Keratinocyte (primary cell): Measurements from ENCODE around the gene ANO2.

Experiments used
- CTCF ChIP-seq, 3 experiments: IDR thresholded peaks in 1 of 3; conservative IDR thresholded peaks in 1 of 3; optimal IDR thresholded peaks in 1 of 3; 2 replicates in 2 of 3; 3 replicates in 1 of 3; pipeline versions ENCODE3 to v1.5.1; 2011; ENCODE audit warnings: low read length in 3 of 3, mild to moderate bottlenecking in 3 of 3, moderate library complexity in 2 of 3, control low read depth in 1 of 3, inconsistent platforms in 1 of 3; ENCODE audit not compliant: insufficient read depth in 2 of 3; ENCODE audit errors: extremely low read depth in 1 of 3
- EZH2 ChIP-seq: IDR thresholded peaks from one replicate; pipeline ENCODE4 v1.6.1; 2012; ENCODE audit warnings: inconsistent platforms, mild to moderate bottlenecking, low read length, moderate library complexity

GRCh38 chr12:5948696-5949095 is 3.6 kb upstream of the ANO2 start:
- TF ChIP-seq CTCF (optimal IDR thresholded peaks at IDR 0.05 in 1 of 3, IDR thresholded peaks at IDR 0.05 in 1 of 3, conservative IDR thresholded peaks at IDR 0.05 in 1 of 3; ENCODE audit: extremely low read depth in 1 of 3, insufficient read depth in 2 of 3, low read length in 3 of 3) (no peak), EZH2 (no peak)
